Measurements from ENCODE around the gene RFESD.
"Not testable (repeated sequence)": the region's sequence is repeated elsewhere in the genome, so short reads cannot be mapped to it uniquely, and the experiment has no call there.

Gene RFESD

GRCh38 chr5:95628933-95629332, 17.6 kb upstream of the RFESD start:
- no peak for DNase-seq (ENCODE audit: low read depth)
- no peak for TF ChIP-seq CTCF (IDR thresholded peaks at IDR 0.05; ENCODE audit: low read length, missing control alignments)
- no peak overlapping the region for H3K4me3 ChIP-seq (replicated peaks; ENCODE audit: low read depth, low read length)

- H3K4me3 ChIP-seq (replicated peaks; ENCODE audit: low read depth, low read length): no peak overlapping the region
- TF ChIP-seq CTCF (IDR thresholded peaks at IDR 0.05; ENCODE audit: low read length, missing control alignments): no peak
- DNase-seq (ENCODE audit: low read depth): no peak
These were observed 16.1 kb upstream of the RFESD start for GRCh38 chr5:95630394-95630917.

GRCh38 chr5:95631255-95631958, 15.2 kb upstream of the RFESD start:
- H3K4me3 ChIP-seq (replicated peaks; ENCODE audit: low read depth, low read length): no peak overlapping the region
- TF ChIP-seq CTCF (IDR thresholded peaks at IDR 0.05; ENCODE audit: low read length, missing control alignments): no peak
- DNase-seq (ENCODE audit: low read depth): peak; percentile 86

- H3K4me3 ChIP-seq (replicated peaks; ENCODE audit: low read depth, low read length): no peak overlapping the region
- TF ChIP-seq CTCF (IDR thresholded peaks at IDR 0.05; ENCODE audit: low read length, missing control alignments): no peak
- peak; percentile 73 for DNase-seq (ENCODE audit: low read depth)
These were observed 14.4 kb upstream of the RFESD start for GRCh38 chr5:95631991-95632675.

- not testable (repeated sequence) for H3K4me3 ChIP-seq (replicated peaks; ENCODE audit: low read depth, low read length)
These were observed 13.6 kb upstream of the RFESD start for GRCh38 chr5:95632942-95633341.

GRCh38 chr5:95633671-95634070, 12.9 kb upstream of the RFESD start:
- no peak for TF ChIP-seq CTCF (IDR thresholded peaks at IDR 0.05; ENCODE audit: low read length, missing control alignments)
- H3K4me3 ChIP-seq (replicated peaks; ENCODE audit: low read depth, low read length): no peak overlapping the region
- DNase-seq (ENCODE audit: low read depth): no peak

More at GRCh38 chr5:95632942-95633341, 13.6 kb upstream of the RFESD start:
- DNase-seq (ENCODE audit: low read depth): not testable (repeated sequence)

GRCh38 chr5:95634081-95634480, 12.5 kb upstream of the RFESD start:
- no peak for TF ChIP-seq CTCF (IDR thresholded peaks at IDR 0.05; ENCODE audit: low read length, missing control alignments)
- no peak overlapping the region for H3K4me3 ChIP-seq (replicated peaks; ENCODE audit: low read depth, low read length)
- DNase-seq (ENCODE audit: low read depth): no peak

All from fibroblast of pulmonary artery (primary cell).